GM12891 (cell line): ENCODE measurements around the gene TRAPPC2B.

Source experiments
- POLR2A ChIP-seq: IDR thresholded peaks from 2 replicates; pipeline ENCODE4 v1.6.1; 2011; ENCODE audit warnings: low read depth, low read length, control low read depth
- TAF1 ChIP-seq: IDR thresholded peaks from 2 replicates; pipeline ENCODE4 v1.6.1; 2011; ENCODE audit warnings: low read depth, low read length, control low read depth

DNA sequence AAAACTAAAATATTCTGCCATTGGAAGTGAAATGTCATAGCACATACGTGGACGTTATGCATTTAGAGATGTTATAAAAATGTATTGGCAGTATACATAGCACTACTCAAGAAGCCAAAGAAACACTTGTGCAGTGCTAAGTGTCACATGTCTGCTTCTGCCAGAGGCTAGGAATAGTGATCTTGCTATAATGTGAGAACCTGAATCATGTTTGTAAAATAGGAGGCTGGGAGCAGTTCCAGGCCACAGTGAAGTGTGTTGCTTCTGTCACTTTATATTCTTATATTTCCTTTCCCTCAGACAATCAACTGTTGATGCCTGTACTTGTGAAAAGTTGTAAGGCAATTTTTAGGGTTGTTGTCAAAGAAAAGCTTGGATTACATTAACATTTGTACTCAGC lies 3.4 kb downstream of the TRAPPC2B start:
- TF ChIP-seq POLR2A (no peak), TAF1 (no peak)
